A673 (cell line): ENCODE results near the gene PMM2. TPM values are rescaled to one million over a fixed set of nuclear protein-coding genes. Genes with fewer than 3 reads are reported as not detected.

Experiments used
- BruUV-seq: library from RNA; stranded (reverse); fragments of 400-500 nt; replicated peaks from 2 replicates; lab custom pipeline; 2021; lab: Mats Ljungman, UMichigan
- CTCF ChIA-PET: fragments of 300-600 bp; sonication (Branson Sonifier 250); formaldehyde crosslinking; loops from one replicate; lab custom pipeline; 2022; ENCODE audit warnings: antibody characterized with exemption; lab: Charles Lee
- POLR2A ChIA-PET: fragments of 300-600 bp; sonication (Branson Sonifier 250); formaldehyde crosslinking; loops from one replicate; lab custom pipeline; 2022; ENCODE audit warnings: antibody characterized with exemption; ENCODE audit not compliant: low non-redundant PET; lab: Charles Lee
- DNase-seq: peaks from one replicate; pipeline ENCODE4 v3.0.0-alpha.2; 2015; ENCODE audit warnings: low spot score
- H3K27ac ChIP-seq: fragments of 200-600 bp; sonication (generic); 2 replicates; pipeline ENCODE4 v1.5.1; 2016; ENCODE audit warnings: mixed run types, low read depth, mild to moderate bottlenecking, mixed read lengths, antibody characterized with exemption, low read length; ENCODE audit not compliant: poor library complexity, severe bottlenecking
- H3K27me3 ChIP-seq: fragments of 200-600 bp; sonication (generic); replicated peaks from 2 replicates; pipeline ENCODE4 v1.6.1; 2017; ENCODE audit warnings: mixed run types, low read depth, mild to moderate bottlenecking, mixed read lengths, antibody characterized with exemption, low read length; ENCODE audit not compliant: insufficient read depth, poor library complexity
- H3K36me3 ChIP-seq: fragments of 200-600 bp; sonication (generic); 2 replicates; pipeline ENCODE4 v1.6.1; 2016; ENCODE audit warnings: mixed run types, mild to moderate bottlenecking, mixed read lengths, antibody characterized with exemption, low read length; ENCODE audit not compliant: insufficient read depth, poor library complexity, severe bottlenecking
- H3K4me1 ChIP-seq: fragments of 200-600 bp; sonication (generic); 2 replicates; pipeline ENCODE4 v1.6.1; 2017; ENCODE audit warnings: mixed run types, mild to moderate bottlenecking, mixed read lengths, antibody characterized with exemption, low read length; ENCODE audit not compliant: insufficient read depth, poor library complexity, severe bottlenecking
- H3K4me3 ChIP-seq: fragments of 200-600 bp; sonication (generic); 2 replicates; pipeline ENCODE4 v1.5.1; 2016; ENCODE audit warnings: low read depth, mixed run types, mild to moderate bottlenecking, mixed read lengths, low read length; ENCODE audit not compliant: poor library complexity, severe bottlenecking
- H3K9me3 ChIP-seq: fragments of 200-600 bp; sonication (generic); 2 replicates; pipeline ENCODE4 v1.6.1; 2016; ENCODE audit warnings: mixed run types, low read depth, mild to moderate bottlenecking, mixed read lengths, antibody characterized with exemption, low read length; ENCODE audit not compliant: poor library complexity, severe bottlenecking
- EZH2 ChIP-seq: fragments of 200-600 bp; sonication (generic); IDR thresholded peaks from 2 replicates; pipeline ENCODE4 v1.6.1; 2017; ENCODE audit warnings: borderline replicate concordance, low read depth, mild to moderate bottlenecking, mixed read lengths, antibody characterized with exemption, low read length; ENCODE audit not compliant: poor library complexity, severe bottlenecking
- intact Hi-C: fragments of 100-400 bp; cut with micrococcal nuclease; formaldehyde crosslinking; loops from one replicate; pipeline ENCODE4 v1.10.0; 2022; ENCODE audit not compliant: unreplicated experiment
- total RNA-seq: library from RNA; stranded (reverse); gene quantifications from 2 replicates; pipeline ENCODE4 v1.2.3, GENCODE V29; 2021
- TF ChIP-seq, protein P1 (sequence below): fragments of 300-800, 200-600 bp; sonication (generic); conservative IDR thresholded peaks from 2 replicates; pipeline ENCODE4 v1.5.1; 2017; ENCODE audit warnings: low read depth, mild to moderate bottlenecking, antibody characterized with exemption, low read length, moderate library complexity, mixed read lengths

Gene PMM2
- total RNA-seq, 1 experiment from 2014 or later = 54.8 TPM

DNA sequence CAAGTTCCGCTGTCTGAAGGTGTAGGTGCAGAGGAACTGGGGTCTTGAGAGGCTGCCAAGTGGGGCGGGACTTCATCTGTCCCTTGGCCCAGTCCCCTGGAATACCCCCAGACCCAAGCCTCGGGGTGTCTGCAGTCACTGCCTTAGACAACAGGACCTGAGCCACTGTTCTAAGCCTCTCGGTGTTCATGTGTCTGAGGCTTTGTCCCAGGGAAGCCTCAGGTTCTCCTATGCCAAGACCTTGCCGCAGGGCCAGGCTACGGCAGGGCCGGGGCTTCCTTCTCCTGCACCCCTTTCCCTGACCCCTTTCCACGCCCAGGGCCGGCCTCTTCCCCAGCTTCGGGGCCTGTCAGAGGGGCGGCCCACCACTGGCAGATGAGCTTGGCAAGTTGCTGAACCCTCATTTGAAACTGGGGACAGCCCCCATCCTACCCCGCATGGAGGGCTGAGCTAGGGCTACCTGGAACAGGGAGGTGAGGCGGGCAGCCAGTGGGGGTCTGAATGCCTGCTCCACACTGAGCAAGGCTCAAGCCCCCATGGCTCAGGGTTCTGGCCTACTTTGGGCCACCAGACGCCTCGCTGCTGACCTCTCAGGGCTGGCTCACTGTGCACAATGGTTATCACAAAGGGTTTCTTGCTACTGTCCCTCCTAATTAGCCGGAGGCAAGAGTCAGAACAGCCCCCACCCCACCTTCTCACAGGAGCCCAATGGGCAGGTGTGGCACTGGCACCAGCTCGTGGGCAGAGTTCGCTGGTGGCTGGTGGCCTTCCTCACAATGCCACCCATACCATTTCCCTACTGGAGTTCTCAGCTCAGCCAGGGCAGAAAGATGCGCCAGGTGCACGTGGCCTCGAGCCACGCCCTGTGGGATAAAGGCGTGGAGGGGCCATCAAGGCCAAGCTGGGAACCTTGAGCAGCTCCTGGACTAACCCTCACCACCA lies 91.6 kb downstream of the PMM2 start:
- H3K27ac ChIP-seq = no peak overlapping the region
- no peak overlapping the region for H3K4me3 ChIP-seq
- peaks cover 48% of the 10 kb centered on the region for H3K36me3 ChIP-seq
- no peaks in the 10 kb centered on the region for H3K9me3 ChIP-seq
- no peak for TF ChIP-seq EZH2
- TF ChIP-seq, protein P1, sequence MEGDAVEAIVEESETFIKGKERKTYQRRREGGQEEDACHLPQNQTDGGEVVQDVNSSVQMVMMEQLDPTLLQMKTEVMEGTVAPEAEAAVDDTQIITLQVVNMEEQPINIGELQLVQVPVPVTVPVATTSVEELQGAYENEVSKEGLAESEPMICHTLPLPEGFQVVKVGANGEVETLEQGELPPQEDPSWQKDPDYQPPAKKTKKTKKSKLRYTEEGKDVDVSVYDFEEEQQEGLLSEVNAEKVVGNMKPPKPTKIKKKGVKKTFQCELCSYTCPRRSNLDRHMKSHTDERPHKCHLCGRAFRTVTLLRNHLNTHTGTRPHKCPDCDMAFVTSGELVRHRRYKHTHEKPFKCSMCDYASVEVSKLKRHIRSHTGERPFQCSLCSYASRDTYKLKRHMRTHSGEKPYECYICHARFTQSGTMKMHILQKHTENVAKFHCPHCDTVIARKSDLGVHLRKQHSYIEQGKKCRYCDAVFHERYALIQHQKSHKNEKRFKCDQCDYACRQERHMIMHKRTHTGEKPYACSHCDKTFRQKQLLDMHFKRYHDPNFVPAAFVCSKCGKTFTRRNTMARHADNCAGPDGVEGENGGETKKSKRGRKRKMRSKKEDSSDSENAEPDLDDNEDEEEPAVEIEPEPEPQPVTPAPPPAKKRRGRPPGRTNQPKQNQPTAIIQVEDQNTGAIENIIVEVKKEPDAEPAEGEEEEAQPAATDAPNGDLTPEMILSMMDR = no peak
- H3K27me3 ChIP-seq = no peaks in the 10 kb centered on the region
- no TSS peak for BruUV-seq
- intact Hi-C loops = no loop called here
- ChIA-PET CTCF (interaction anchor here (2.3 kb wide), 1 partner anchor 9 kb away, joined by 6 read pairs; no protein-coding TSS in a partner anchor), POLR2A (no interaction called here)
- no peaks in the 10 kb centered on the region for H3K4me1 ChIP-seq
- DNase-seq = no peak

DNA sequence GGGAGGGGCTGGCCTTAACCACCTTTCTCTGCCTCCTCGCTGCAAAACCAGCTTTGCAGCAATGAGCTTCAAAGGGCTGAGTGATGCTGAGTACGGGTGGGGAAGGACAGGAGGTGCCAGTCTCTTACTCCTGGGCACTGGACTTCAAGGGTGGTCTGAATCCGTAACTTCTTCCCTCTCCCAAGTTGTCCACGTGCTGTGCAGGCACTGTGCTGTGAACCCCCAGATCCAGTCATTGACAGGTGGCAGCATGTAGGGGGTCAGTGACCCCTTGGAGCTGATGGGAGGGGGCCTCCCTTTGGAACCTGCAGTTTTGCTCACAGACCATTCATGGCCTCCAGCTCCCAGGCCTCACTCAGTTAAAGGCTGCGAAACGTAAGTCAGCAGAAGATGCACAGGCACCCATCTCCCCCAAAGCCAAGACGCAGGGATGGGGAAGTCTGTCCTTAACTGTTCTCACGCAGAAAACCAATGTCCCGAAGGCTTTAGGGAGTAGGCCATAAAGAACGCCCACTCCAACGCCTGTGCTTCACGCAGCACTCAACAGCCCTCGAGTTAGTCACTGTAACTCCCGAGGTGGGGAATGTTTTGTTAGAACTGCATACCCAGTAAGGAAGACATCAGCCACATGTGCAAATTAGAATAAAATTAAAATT lies 92.4 kb downstream of the PMM2 start:
- BruUV-seq = no TSS peak
- ChIA-PET POLR2A (interaction anchor here (0.6 kb wide), 1 partner anchor 70 kb away, joined by 4 read pairs; no protein-coding TSS in a partner anchor), CTCF (interaction anchor here (2.3 kb wide), 1 partner anchor 10 kb away, joined by 6 read pairs; no protein-coding TSS in a partner anchor)
- TF ChIP-seq, protein P1 = no peak
- Histone ChIP-seq H3K27me3 (no peaks in the 10 kb centered on the region), H3K27ac (no peak overlapping the region), H3K4me1 (no peaks in the 10 kb centered on the region), H3K9me3 (no peaks in the 10 kb centered on the region), H3K4me3 (no peak overlapping the region), H3K36me3 (peaks cover 56% of the 10 kb centered on the region)
- DNase-seq = no peak
- intact Hi-C loops = no loop called here

DNA sequence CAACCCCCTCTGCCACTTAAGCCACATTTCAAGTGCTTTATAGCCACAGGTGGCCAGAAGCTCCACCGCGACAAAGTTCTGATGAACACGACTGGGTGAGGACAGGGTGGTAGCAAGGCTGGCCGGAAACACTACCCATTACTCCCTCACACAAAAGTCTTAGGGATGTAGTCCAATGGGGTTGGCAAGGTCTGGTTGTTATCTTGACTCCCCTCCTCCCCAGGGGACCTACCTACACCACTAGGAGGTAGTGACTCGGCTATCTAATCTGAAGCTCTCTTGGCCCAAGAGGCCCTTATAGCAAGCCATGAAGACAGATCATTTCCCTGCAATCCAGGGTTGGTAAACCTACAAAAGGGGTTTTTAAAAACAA lies 92.9 kb downstream of the PMM2 start:
- DNase-seq = no peak
- intact Hi-C loops = no loop called here
- no peak overlapping the region for H3K4me3 ChIP-seq
- POLR2A ChIA-PET = interaction anchor here (0.6 kb wide), 1 partner anchor 71 kb away, joined by 4 read pairs; no protein-coding TSS in a partner anchor
- no peaks in the 10 kb centered on the region for H3K9me3 ChIP-seq
- H3K4me1 ChIP-seq = no peaks in the 10 kb centered on the region
- H3K27ac ChIP-seq = no peak overlapping the region
- H3K27me3 ChIP-seq = no peaks in the 10 kb centered on the region
- CTCF ChIA-PET = interaction anchor here (2.3 kb wide), 1 partner anchor 10 kb away, joined by 6 read pairs; no protein-coding TSS in a partner anchor
- peaks cover 61% of the 10 kb centered on the region for H3K36me3 ChIP-seq
- TF ChIP-seq, protein P1 = no peak
- TF ChIP-seq EZH2 = no peak
- no TSS peak for BruUV-seq
